Subcutaneous adipose tissue (tissue), 4 donors: Measurements from ENCODE around the gene CEP192. TPM values are rescaled to one million over a fixed set of nuclear protein-coding genes. Genes with fewer than 3 reads are reported as not detected.

Source experiments
- total RNA-seq, 4 donors: library from RNA; depleted of rRNA; stranded (reverse); fragments of >200 nt; gene quantifications; one replicate each; pipeline ENCODE4 v1.1.0, GENCODE V29; 2016
- TF ChIP-seq, protein P1 (sequence below): fragments of 450-650 bp; IDR thresholded peaks from one replicate; pipeline ENCODE4 v1.5.1; 2016; ENCODE audit warnings: low read depth, mild to moderate bottlenecking, control low read depth, antibody characterized with exemption, moderate library complexity

CEP192 gene
- total RNA-seq, 4 donors from 2014 or later: 20.5 to 25.1 (median 22.4) TPM

DNA sequence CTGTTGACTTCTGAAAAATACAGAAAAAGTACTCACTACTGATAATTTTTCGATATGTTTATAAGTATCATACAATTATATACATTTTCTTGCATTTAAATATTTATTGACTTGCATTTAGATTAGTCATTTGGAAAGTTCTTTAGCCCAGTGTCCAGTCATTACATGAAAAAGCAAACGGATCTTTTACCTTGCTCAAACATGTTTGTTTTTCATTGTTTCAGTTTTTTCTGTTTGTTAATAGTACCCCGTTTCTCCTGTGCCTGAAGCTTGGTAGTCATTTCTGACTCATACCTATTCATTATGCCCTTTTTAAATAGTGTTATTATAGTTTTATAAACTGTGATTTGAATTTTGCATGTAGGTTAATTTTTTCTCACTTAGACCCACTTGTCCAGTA lies 28.1 kb downstream of the CEP192 start:
- TF ChIP-seq, protein P1, sequence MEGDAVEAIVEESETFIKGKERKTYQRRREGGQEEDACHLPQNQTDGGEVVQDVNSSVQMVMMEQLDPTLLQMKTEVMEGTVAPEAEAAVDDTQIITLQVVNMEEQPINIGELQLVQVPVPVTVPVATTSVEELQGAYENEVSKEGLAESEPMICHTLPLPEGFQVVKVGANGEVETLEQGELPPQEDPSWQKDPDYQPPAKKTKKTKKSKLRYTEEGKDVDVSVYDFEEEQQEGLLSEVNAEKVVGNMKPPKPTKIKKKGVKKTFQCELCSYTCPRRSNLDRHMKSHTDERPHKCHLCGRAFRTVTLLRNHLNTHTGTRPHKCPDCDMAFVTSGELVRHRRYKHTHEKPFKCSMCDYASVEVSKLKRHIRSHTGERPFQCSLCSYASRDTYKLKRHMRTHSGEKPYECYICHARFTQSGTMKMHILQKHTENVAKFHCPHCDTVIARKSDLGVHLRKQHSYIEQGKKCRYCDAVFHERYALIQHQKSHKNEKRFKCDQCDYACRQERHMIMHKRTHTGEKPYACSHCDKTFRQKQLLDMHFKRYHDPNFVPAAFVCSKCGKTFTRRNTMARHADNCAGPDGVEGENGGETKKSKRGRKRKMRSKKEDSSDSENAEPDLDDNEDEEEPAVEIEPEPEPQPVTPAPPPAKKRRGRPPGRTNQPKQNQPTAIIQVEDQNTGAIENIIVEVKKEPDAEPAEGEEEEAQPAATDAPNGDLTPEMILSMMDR: no peak

DNA sequence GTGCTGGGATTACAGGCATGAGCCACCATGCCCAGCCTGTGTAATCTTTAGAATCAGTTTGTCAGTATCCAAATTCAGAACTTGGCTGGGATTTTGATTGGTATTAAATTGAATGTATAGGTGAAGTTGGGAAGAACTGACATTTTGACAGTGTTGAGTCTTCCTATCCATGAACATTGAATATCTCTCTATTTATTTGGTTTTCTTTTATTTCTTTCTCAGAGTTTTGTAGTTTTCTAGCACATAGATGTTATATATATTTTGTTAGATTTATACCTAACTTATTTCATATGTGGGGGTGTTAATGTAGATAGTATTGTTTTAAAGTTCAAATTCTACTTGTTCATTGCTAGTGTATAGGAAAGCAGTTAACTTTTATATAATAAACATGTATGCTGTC lies 31.5 kb downstream of the CEP192 start:
- TF ChIP-seq, protein P1: no peak

DNA sequence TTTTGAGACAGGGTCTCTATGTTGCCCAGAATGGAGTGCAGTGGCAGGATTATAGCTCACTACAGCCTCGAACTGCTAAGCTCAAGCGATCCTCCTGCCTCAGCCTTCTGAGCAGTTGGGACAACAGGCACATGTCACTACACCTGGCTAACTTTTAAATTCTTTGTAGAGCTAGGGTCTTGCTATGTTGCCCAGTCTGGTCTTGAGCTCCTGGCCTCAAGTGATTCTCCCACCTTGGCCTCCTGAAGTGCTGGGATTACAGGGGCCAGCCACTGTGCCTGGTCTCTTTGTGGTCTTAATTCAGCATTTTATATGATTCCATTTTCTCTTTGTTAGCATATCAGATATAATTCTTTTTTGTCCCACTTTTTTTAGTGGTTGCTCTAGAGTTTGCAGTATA lies 34.1 kb downstream of the CEP192 start:
- TF ChIP-seq, protein P1: no peak

DNA sequence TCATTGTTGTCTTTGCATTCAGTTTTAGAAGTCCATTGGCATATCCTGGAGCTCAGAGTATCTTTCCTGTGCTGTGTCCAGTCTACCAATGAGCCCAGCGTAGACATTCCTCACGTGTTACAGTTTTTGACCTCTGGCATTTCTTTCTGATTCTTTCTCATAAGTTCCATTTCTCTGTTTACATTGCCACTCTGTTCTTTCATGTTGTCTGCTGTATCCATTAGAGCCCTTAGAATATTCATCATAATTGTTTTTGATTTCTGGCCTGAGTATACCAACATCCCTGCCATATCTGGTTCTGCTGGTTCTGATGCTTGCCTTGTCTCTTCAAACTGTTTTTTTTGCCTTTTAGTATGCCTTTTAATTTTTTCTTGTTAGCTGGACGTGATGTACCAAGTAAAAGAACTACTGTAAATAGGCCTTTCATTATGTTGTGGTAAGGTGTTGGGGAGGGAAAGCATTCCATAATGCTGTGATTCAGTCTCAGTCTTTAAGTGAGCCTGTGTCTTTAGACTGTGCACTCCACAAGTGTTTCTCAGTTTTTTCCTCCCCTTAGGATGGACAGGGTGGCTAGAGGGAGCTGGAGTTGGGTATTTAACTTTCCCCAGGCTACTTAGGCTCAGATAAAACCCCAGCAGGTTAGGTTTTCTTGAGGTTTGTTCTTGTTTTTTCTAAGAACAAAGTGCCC lies 35.6 kb downstream of the CEP192 start:
- TF ChIP-seq, protein P1: no peak

DNA sequence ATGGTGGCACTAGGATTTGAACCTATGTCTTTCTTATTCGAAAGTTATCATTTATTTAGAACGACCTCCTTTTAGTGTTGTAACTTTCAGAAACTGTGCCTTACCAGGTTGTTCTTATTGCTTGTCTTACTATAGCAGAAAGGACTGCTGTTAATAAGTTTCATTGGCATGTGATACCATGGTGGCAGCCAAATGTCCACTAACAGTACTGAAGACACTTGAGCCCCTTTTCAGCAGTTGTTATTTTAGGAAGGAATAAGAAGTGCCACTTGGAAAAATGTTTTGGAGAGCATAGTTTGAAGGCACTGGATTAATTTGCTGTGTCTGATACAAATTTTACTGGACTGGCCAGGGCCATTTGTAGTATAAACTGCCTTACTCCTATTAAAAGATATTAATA lies 37.7 kb downstream of the CEP192 start:
- TF ChIP-seq, protein P1: no peak

DNA sequence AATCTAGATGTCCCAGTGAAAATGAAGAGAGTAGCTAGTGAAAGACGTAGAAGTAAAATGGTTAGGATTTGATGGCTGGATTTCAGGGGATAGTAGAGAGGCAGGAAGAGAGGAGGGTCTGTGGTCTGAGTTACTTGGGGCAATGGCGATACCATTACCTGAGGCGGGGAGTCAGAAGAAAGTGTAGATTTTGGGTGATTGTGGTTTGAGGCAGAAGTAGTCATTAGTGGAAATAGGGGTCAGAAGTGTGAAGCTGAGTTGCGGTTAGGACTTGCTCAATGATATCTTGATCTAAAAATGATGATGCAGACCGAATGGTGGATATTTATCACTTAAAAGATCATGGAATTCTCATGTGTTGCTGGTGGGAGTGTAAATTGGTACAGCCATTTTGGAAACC lies 41.0 kb downstream of the CEP192 start:
- TF ChIP-seq, protein P1: no peak

DNA sequence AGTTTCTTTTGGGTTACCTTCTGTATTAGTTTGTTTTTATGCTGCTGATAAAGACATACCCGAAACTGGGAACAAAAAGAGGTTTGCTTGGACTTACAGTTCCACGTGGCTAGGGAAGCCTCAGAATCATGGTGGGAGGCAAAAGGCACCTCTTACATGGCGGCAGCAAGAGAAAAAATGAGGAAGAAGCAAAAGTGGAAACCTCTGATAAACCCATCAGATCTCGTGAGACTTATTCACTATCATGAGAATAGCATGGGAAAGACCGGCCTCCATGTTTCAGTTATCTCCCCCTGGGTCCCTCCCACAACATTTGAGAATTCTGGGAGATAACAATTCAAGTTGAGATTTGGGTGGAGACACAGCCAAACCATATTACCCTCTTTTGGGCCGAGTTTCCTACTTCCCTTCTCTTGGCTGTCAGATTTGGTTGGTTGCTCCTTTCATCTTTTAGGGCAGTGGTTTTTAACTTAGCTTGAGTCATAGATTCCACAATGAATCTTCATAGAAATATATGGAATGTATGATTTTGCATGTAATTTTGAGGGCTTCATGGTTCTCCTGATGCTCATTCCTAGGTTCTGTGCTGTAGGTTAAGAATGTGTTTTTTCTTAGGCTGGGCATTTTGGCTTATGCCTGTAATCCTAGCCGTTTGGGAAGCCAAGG lies 44.2 kb downstream of the CEP192 start:
- TF ChIP-seq, protein P1: no peak
